PC-9 (cell line): Measurements from ENCODE around the gene THPO. TPM values are rescaled to one million over a fixed set of nuclear protein-coding genes. Genes with fewer than 3 reads are reported as not detected.
A peak's percentile ranks its signal among the peaks of the same experiment; 100 is the strongest.

Source experiments
- BruUV-seq: library from RNA; stranded (reverse); fragments of 400-500 nt; replicated peaks from 2 replicates; lab custom pipeline; 2021; lab: Mats Ljungman, UMichigan
- CTCF ChIA-PET: fragments of 300-600 bp; sonication (Branson Sonifier 250); formaldehyde crosslinking; loops from one replicate; lab custom pipeline; 2022; ENCODE audit warnings: antibody characterized with exemption; lab: Charles Lee
- POLR2A ChIA-PET: fragments of 300-600 bp; sonication (Branson Sonifier 250); formaldehyde crosslinking; loops from one replicate; lab custom pipeline; 2022; ENCODE audit warnings: antibody characterized with exemption; ENCODE audit not compliant: unreplicated experiment; lab: Charles Lee
- DNase-seq, 2 experiments: peaks; one replicate each; pipeline versions ENCODE4 v3.0.0 to v3.0.0-alpha.2; 2015 to 2022; ENCODE audit warnings: mixed read lengths in 1 of 2
- H2AFZ ChIP-seq: fragments of 200-600 bp; sonication (generic); 2 replicates; pipeline ENCODE4 v1.8.1; 2017; ENCODE audit warnings: antibody characterized with exemption
- H3F3A ChIP-seq: fragments of 200-600 bp; sonication (generic); 2 replicates; pipeline ENCODE4 v1.8.1; 2017; ENCODE audit warnings: antibody characterized with exemption, mild to moderate bottlenecking, low read depth; ENCODE audit not compliant: insufficient read depth
- H3K27ac ChIP-seq: fragments of 200-600 bp; sonication (generic); 2 replicates; pipeline ENCODE4 v1.6.1; 2016; ENCODE audit warnings: mixed run types
- H3K27me3 ChIP-seq: fragments of 200-600 bp; sonication (generic); 2 replicates; pipeline ENCODE4 v1.6.1; 2016; ENCODE audit warnings: low read depth, mixed run types; ENCODE audit not compliant: insufficient read depth
- H3K36me3 ChIP-seq: fragments of 200-600 bp; sonication (generic); 2 replicates; pipeline ENCODE4 v1.6.1; 2016; ENCODE audit warnings: low read depth, mixed run types
- H3K4me1 ChIP-seq: fragments of 200-600 bp; sonication (generic); replicated peaks from 2 replicates; pipeline ENCODE4 v1.6.1; 2016; ENCODE audit warnings: mixed run types; ENCODE audit not compliant: insufficient read depth
- H3K4me2 ChIP-seq: fragments of 200-600 bp; sonication (generic); 2 replicates; pipeline ENCODE4 v1.6.1; 2017; ENCODE audit warnings: mixed run types
- H3K4me3 ChIP-seq: fragments of 200-600 bp; sonication (generic); 2 replicates; pipeline ENCODE4 v1.6.1; 2016; ENCODE audit warnings: mixed run types
- H3K79me2 ChIP-seq: fragments of 200-600 bp; sonication (generic); 2 replicates; pipeline ENCODE4 v1.6.1; 2017; ENCODE audit warnings: low read depth, mixed run types
- H3K9me2 ChIP-seq: fragments of 200-600 bp; sonication (generic); 2 replicates; pipeline ENCODE4 v1.8.1; 2017; ENCODE audit warnings: mild to moderate bottlenecking; ENCODE audit not compliant: insufficient read depth
- H3K9me3 ChIP-seq: fragments of 200-600 bp; sonication (generic); 2 replicates; pipeline ENCODE4 v1.8.1; 2016; ENCODE audit warnings: low read depth; ENCODE audit not compliant: insufficient read depth
- H4K20me1 ChIP-seq: fragments of 200-600 bp; sonication (generic); 2 replicates; pipeline ENCODE4 v1.8.1; 2017; ENCODE audit not compliant: insufficient read depth
- CTCF ChIP-seq: fragments of 200-600 bp; sonication (generic); conservative IDR thresholded peaks from 2 replicates; pipeline ENCODE4 v1.6.1; 2017; ENCODE audit warnings: mixed run types, antibody characterized with exemption, mild to moderate bottlenecking, moderate library complexity
- EZH2 ChIP-seq: fragments of 200-600 bp; sonication (generic); IDR thresholded peaks from 2 replicates; pipeline ENCODE4 v1.8.0; 2017; ENCODE audit warnings: antibody characterized with exemption, low read depth
- intact Hi-C: fragments of 100-400 bp; cut with micrococcal nuclease; formaldehyde crosslinking; loops from one replicate; pipeline ENCODE4 v1.10.0; 2022; ENCODE audit not compliant: unreplicated experiment
- total RNA-seq: library from RNA; stranded (reverse); gene quantifications from 2 replicates; pipeline ENCODE4 v1.2.3, GENCODE V29; 2021

Gene THPO
- total RNA-seq, 1 experiment from 2014 or later: not detected

- Histone ChIP-seq H3K4me2 (no peak overlapping the region), H3K36me3 (peaks cover 25% of the 10 kb centered on the region), H3K4me3 (no peak overlapping the region), H3K9me2 (no peaks in the 10 kb centered on the region), H2AFZ (no peak overlapping the region), H4K20me1 (peaks cover 33% of the 10 kb centered on the region), H3K79me2 (peaks cover 22% of the 10 kb centered on the region), H3F3A (peaks cover 84% of the 10 kb centered on the region), H3K27ac (no peak overlapping the region), H3K4me1 (peaks cover 11% of the 10 kb centered on the region), H3K27me3 (no peaks in the 10 kb centered on the region), H3K9me3 (no peaks in the 10 kb centered on the region)
- TF ChIP-seq CTCF (no peak), EZH2 (no peak)
- intact Hi-C loops: no loop called here
- ChIA-PET CTCF (interaction anchor here (0.5 to 0.6 kb wide), 2 partner anchors 9 to 100 kb away, joined by 4 to 12 read pairs; no protein-coding TSS in a partner anchor), POLR2A (no interaction called here)
- no TSS peak for BruUV-seq
- no peak for DNase-seq
Observed at GRCh38 chr3:184366619-184367289, 11.3 kb downstream of the THPO start.

GRCh38 chr3:184362668-184363546, 15.1 kb downstream of the THPO start:
- H3K9me3 ChIP-seq: no peaks in the 10 kb centered on the region
- TF ChIP-seq EZH2 (no peak), CTCF (peak; percentile 73)
- H3K9me2 ChIP-seq: no peaks in the 10 kb centered on the region
- peaks cover 23% of the 10 kb centered on the region for H4K20me1 ChIP-seq
- H3F3A ChIP-seq: peaks cover 50% of the 10 kb centered on the region
- H3K79me2 ChIP-seq: peaks cover 35% of the 10 kb centered on the region
- H3K4me3 ChIP-seq: peak overlapping the region; percentile 85
- peak; percentile 99 for DNase-seq
- POLR2A ChIA-PET: interaction anchor here (0.6 to 1.0 kb wide), 7 partner anchors 8 to 228 kb away, joined by 3 to 36 read pairs (median 4); no protein-coding TSS in a partner anchor
- CTCF ChIA-PET: interaction anchor here (0.5 to 2.8 kb wide), 6 partner anchors 9 to 787 kb away, joined by 3 to 7 read pairs (median 5); no protein-coding TSS in a partner anchor
- peak overlapping the region; percentile 95 for H3K27ac ChIP-seq
- H2AFZ ChIP-seq: peak overlapping the region; percentile 83
- H3K4me1 ChIP-seq: peaks cover 22% of the 10 kb centered on the region
- BruUV-seq: no TSS peak
- intact Hi-C loops: loop anchor here (1.0 to 5.0 kb wide), 8 partner anchors 18 to 346 kb away; partner anchors contain the start of genes ABCC5, ALG3, EEF1AKMT4 and PSMD2
- peaks cover 17% of the 10 kb centered on the region for H3K36me3 ChIP-seq
- no peaks in the 10 kb centered on the region for H3K27me3 ChIP-seq
- peak overlapping the region; percentile 99 for H3K4me2 ChIP-seq
